ENCODE data around the gene POLR1F.

DNA sequence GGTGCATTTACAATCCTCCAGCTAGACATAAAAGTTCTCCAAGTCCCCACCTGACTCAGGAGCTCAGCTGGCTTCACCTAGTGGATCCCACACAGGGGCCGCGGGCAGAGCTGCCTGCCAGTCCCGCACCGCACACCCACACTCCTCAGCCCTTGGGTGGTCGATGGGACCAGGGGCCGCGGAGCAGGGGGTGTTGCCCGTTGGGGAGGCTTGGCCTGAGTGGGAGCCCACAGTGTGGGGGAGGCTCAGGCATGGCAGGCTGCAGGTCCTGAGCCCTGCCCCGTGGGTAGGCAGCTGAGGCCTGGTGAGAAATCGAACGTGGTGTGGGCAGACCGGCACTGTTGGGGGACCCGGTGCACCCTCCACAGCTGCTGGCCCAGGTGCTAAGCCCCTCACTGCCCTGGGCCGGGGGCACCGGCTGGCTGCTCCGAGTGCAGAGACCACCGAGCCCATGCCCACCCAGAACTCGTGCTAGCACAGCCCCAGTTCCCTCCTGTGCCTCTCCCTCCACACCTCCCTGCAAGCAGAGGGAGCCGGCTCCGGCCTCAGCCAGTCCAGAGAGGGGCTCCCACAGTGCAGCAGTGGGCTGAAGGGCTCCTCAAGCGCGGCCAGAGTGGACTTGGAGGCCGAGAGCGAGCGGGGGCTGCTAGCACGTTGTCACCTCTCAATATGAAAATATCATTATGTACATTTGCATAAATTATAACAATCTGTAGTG is 16.6 kb downstream of the POLR1F start:
- TF ChIP-seq, protein P1, sequence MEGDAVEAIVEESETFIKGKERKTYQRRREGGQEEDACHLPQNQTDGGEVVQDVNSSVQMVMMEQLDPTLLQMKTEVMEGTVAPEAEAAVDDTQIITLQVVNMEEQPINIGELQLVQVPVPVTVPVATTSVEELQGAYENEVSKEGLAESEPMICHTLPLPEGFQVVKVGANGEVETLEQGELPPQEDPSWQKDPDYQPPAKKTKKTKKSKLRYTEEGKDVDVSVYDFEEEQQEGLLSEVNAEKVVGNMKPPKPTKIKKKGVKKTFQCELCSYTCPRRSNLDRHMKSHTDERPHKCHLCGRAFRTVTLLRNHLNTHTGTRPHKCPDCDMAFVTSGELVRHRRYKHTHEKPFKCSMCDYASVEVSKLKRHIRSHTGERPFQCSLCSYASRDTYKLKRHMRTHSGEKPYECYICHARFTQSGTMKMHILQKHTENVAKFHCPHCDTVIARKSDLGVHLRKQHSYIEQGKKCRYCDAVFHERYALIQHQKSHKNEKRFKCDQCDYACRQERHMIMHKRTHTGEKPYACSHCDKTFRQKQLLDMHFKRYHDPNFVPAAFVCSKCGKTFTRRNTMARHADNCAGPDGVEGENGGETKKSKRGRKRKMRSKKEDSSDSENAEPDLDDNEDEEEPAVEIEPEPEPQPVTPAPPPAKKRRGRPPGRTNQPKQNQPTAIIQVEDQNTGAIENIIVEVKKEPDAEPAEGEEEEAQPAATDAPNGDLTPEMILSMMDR (IDR thresholded peaks at IDR 0.05), result no peak
- TF ChIP-seq POLR2A (IDR thresholded peaks at IDR 0.05) (no peak), EP300 (IDR thresholded peaks at IDR 0.05) (no peak), POLR2AphosphoS5 (IDR thresholded peaks at IDR 0.05) (no peak)

All from suprapubic skin (tissue), 4 donors.